SK-N-SH (cell line): ENCODE measurements around the gene IL13. TPM values are rescaled to one million over a fixed set of nuclear protein-coding genes. Genes with fewer than 3 reads are reported as not detected.

Experiments used
- CTCF ChIA-PET: fragments of 300-600, 350-600 bp; formaldehyde crosslinking; extraction: SDS; loops from one replicate; lab custom pipeline; 2021; lab: Yijun Ruan, JAX
- POLR2A ChIA-PET: fragments of 350-600 bp; sonication (Branson Sonifier 250); formaldehyde crosslinking; extraction: SDS; loops from one replicate; lab custom pipeline; 2020; ENCODE audit warnings: antibody characterized with exemption, inconsistent platforms; lab: Yijun Ruan, JAX
- DNase-seq: peaks from one replicate; pipeline ENCODE4 v3.0.0; 2012
- H2AFZ ChIP-seq: fragments of 200-600 bp; sonication (generic); 2 replicates; pipeline ENCODE4 v1.8.1; 2016; ENCODE audit warnings: antibody characterized with exemption, mild to moderate bottlenecking, low read depth
- H3F3A ChIP-seq: fragments of 200-600 bp; sonication (generic); replicated peaks from 2 replicates; pipeline ENCODE3; 2016; ENCODE audit warnings: antibody characterized with exemption, mild to moderate bottlenecking; ENCODE audit not compliant: insufficient read depth
- H3K27ac ChIP-seq, 2 experiments: fragments of 200-500 bp in 1 of 2; fragments of 200-600 bp in 1 of 2; sonication (Bioruptor generic) in 1 of 2; sonication (generic), shearing (Covaris generic) in 1 of 2; 2 replicates each; pipeline versions ENCODE4 v1.5.1 to v1.6.1; 2014 to 2016; ENCODE audit warnings: low read depth in 2 of 2, inconsistent platforms in 1 of 2, low read length in 1 of 2, mild to moderate bottlenecking in 1 of 2, mixed read lengths in 1 of 2
- H3K27me3 ChIP-seq: fragments of 200-600 bp; sonication (generic), shearing (Covaris generic); 2 replicates; pipeline ENCODE4 v1.6.1; 2016; ENCODE audit warnings: mixed run types; ENCODE audit not compliant: insufficient read depth
- H3K36me3 ChIP-seq, 2 experiments: fragments of 200-500 bp in 1 of 2; fragments of 200-600 bp in 1 of 2; sonication (Bioruptor generic) in 1 of 2; sonication (generic) in 1 of 2; replicated peaks in 1 of 2; 2 replicates each; pipeline versions ENCODE3 to v1.5.1; 2014 to 2016; ENCODE audit warnings: low read length in 1 of 2, mild to moderate bottlenecking in 1 of 2; ENCODE audit not compliant: insufficient read depth in 2 of 2, control insufficient read depth in 1 of 2
- H3K4me1 ChIP-seq, 2 experiments: fragments of 200-500 bp in 1 of 2; fragments of 200-600 bp in 1 of 2; sonication (Bioruptor generic) in 1 of 2; sonication (generic), shearing (Covaris generic) in 1 of 2; 2 replicates each; pipeline versions ENCODE4 v1.5.1 to v1.6.1; 2014 to 2016; ENCODE audit warnings: low read depth in 1 of 2, low read length in 1 of 2, mixed run types in 1 of 2; ENCODE audit not compliant: insufficient read depth in 2 of 2, control insufficient read depth in 1 of 2
- H3K4me2 ChIP-seq: fragments of 200-600 bp; sonication (generic), shearing (Covaris generic); 2 replicates; pipeline ENCODE4 v1.6.1; 2017; ENCODE audit warnings: mixed run types
- H3K4me3 ChIP-seq, 2 experiments: fragments of 200-500 bp in 1 of 2; fragments of 200-600 bp in 1 of 2; sonication (Bioruptor generic) in 1 of 2; sonication (generic), shearing (Covaris generic) in 1 of 2; 2 replicates each; pipeline versions ENCODE4 v1.5.1 to v1.8.1; 2014 to 2016; ENCODE audit warnings: low read depth in 2 of 2, inconsistent platforms in 1 of 2, low read length in 1 of 2, mild to moderate bottlenecking in 1 of 2, mixed read lengths in 1 of 2, moderate library complexity in 1 of 2
- H3K79me2 ChIP-seq: fragments of 200-600 bp; sonication (generic); 2 replicates; pipeline ENCODE4 v1.8.1; 2017; ENCODE audit warnings: mild to moderate bottlenecking; ENCODE audit not compliant: insufficient read depth
- H3K9ac ChIP-seq: fragments of 200-600 bp; sonication (generic); 2 replicates; pipeline ENCODE4 v1.6.1; 2017; ENCODE audit warnings: mixed run types
- H3K9me2 ChIP-seq: fragments of 200-600 bp; sonication (generic); 2 replicates; pipeline ENCODE4 v1.6.1; 2017; ENCODE audit warnings: mixed run types
- H3K9me3 ChIP-seq: fragments of 200-600 bp; sonication (generic); 2 replicates; pipeline ENCODE4 v1.6.1; 2017; ENCODE audit warnings: mixed run types, mild to moderate bottlenecking, moderate library complexity
- H4K20me1 ChIP-seq: fragments of 200-600 bp; sonication (generic); 2 replicates; pipeline ENCODE4 v1.6.1; 2017; ENCODE audit warnings: mild to moderate bottlenecking, mixed run types; ENCODE audit not compliant: insufficient read depth
- EP300 ChIP-seq, 2 experiments: IDR thresholded peaks; 2 replicates each; pipeline versions ENCODE4 v1.4.0 to v1.6.1; 2012; ENCODE audit warnings: borderline replicate concordance in 1 of 2, low read depth in 1 of 2, low read length in 1 of 2
- FOSL2 ChIP-seq: IDR thresholded peaks from 2 replicates; pipeline ENCODE4 v1.4.0; 2012; ENCODE audit warnings: low read depth, mild to moderate bottlenecking, moderate library complexity, borderline replicate concordance
- GABPA ChIP-seq: IDR thresholded peaks from 2 replicates; pipeline ENCODE4 v1.4.0; 2012; ENCODE audit warnings: low read depth, mild to moderate bottlenecking
- JUND ChIP-seq: IDR thresholded peaks from 2 replicates; pipeline ENCODE4 v1.4.0; 2012
- MEF2A ChIP-seq: IDR thresholded peaks from 2 replicates; pipeline ENCODE4 v1.4.0; 2012; ENCODE audit warnings: low read depth, borderline replicate concordance
- NFIC ChIP-seq: IDR thresholded peaks from 2 replicates; pipeline ENCODE4 v1.4.0; 2012; ENCODE audit warnings: borderline replicate concordance
- PBX3 ChIP-seq: IDR thresholded peaks from 2 replicates; pipeline ENCODE4; 2012
- RXRA ChIP-seq: IDR thresholded peaks from 2 replicates; pipeline ENCODE4 v1.4.0; 2012; ENCODE audit warnings: low read depth, mild to moderate bottlenecking, borderline replicate concordance
- ZBTB33 ChIP-seq: IDR thresholded peaks from 2 replicates; pipeline ENCODE4 v1.4.0; 2012; ENCODE audit warnings: low read depth, borderline replicate concordance
- WGBS: methylation state at CpG from one replicate; pipeline ENCODE4 v1.1.6; 2017; ENCODE audit warnings: low lambda C conversion rate; 5-methylcytosine and 5-hydroxymethylcytosine counted together
- polyA plus RNA-seq, 3 experiments: library from polyadenylated mRNA; depleted of rRNA; stranded (reverse); fragments of >200 nt; gene quantifications; 2 replicates each; pipeline ENCODE4 v1.2.3, GENCODE V29; 2012

The IL13 gene
- polyA plus RNA-seq, 1 of the 3 experiments (the other 2 are of a cell fraction) = 0.08 TPM

- Histone ChIP-seq H3K27ac (peak overlapping the region in 1 of 2 experiments; percentile 34; a peak in 3 of 4 replicates), H3K4me1 (no peaks in the 10 kb centered on the region; a peak in 2 of 4 replicates), H3K36me3 (peaks cover 46 to 75% of the 10 kb centered on the region in 2 experiments), H4K20me1 (no peaks in the 10 kb centered on the region), H3F3A (peaks cover 6% of the 10 kb centered on the region), H3K9me3 (no peaks in the 10 kb centered on the region), H3K9ac (no peak overlapping the region), H3K4me3 (no peak overlapping the region), H3K27me3 (no peaks in the 10 kb centered on the region), H3K79me2 (no peaks in the 10 kb centered on the region), H3K4me2 (no peak overlapping the region), H3K9me2 (no peaks in the 10 kb centered on the region), H2AFZ (no peak overlapping the region)
- WGBS = 86% methylated on average over 1 of the region's 1 CpG
- TF ChIP-seq RXRA (no peak), ZBTB33 (no peak), PBX3 (0 out of 2 replicates have a peak, but pooled peaks have one; percentile 15), EP300 (IDR thresholded peaks at IDR 0.05; ENCODE audit: borderline replicate concordance in 1 of 2, low read depth in 1 of 2, low read length in 1 of 2) (no peak), JUND (peak; percentile 37; the same call in 1 of the 2 replicates), FOSL2 (peak; percentile 31)
- DNase-seq = no peak
- ChIA-PET POLR2A (no interaction called here), CTCF (interaction anchor here (1.1 to 2.1 kb wide), 3 partner anchors 10 to 125 kb away, joined by 4 to 6 read pairs (median 5); no protein-coding TSS in a partner anchor)
Measured at GRCh38 chr5:132704875-132705274, 46.9 kb downstream of the IL13 start.

- H3K4me1 ChIP-seq = no peaks in the 10 kb centered on the region; a peak in 2 of 4 replicates
- H3K27me3 ChIP-seq = no peaks in the 10 kb centered on the region
- no peak overlapping the region for H3K27ac ChIP-seq
- no peak for TF ChIP-seq GABPA
- no peak for TF ChIP-seq NFIC
- TF ChIP-seq MEF2A = no peak
- H3K9me3 ChIP-seq = no peaks in the 10 kb centered on the region
- H3F3A ChIP-seq = peaks cover 10% of the 10 kb centered on the region
- ChIA-PET CTCF (no interaction called here), POLR2A (no interaction called here)
- no peak overlapping the region for H2AFZ ChIP-seq
- no peaks in the 10 kb centered on the region for H3K79me2 ChIP-seq
- DNase-seq = no peak
- no peak overlapping the region for H3K4me3 ChIP-seq
- H3K36me3 ChIP-seq = peaks cover 22 to 43% of the 10 kb centered on the region in 2 experiments
- no peak overlapping the region for H3K4me2 ChIP-seq
- H4K20me1 ChIP-seq = no peaks in the 10 kb centered on the region
- H3K9me2 ChIP-seq = no peaks in the 10 kb centered on the region
- H3K9ac ChIP-seq = no peak overlapping the region
Measured at GRCh38 chr5:132708645-132709044, 50.7 kb downstream of the IL13 start.

Other genes starting within 250 kb of the IL13 start
- gene IRF1, start 167.4 kb upstream of the IL13 start, polyA plus RNA-seq (2012; rRNA removed) = 13.8 and 15.2 TPM in 2 replicates
- gene IL5, start 114.7 kb upstream of the IL13 start, polyA plus RNA-seq (2012; rRNA removed) = not detected in 2 replicates
- gene RAD50, start 101.2 kb upstream of the IL13 start, polyA plus RNA-seq (2012; rRNA removed) = 20.0 and 25.7 TPM in 2 replicates
- not detected in 2 replicates for gene IL4, start 15.8 kb downstream of the IL13 start, polyA plus RNA-seq (2012; rRNA removed)
- gene KIF3A, start 79.4 kb downstream of the IL13 start, polyA plus RNA-seq (2012; rRNA removed) = 5.1 and 5.2 TPM in 2 replicates
- 0.05 and 0.34 TPM in 2 replicates for gene CCNI2, start 89.3 kb downstream of the IL13 start, polyA plus RNA-seq (2012; rRNA removed)
- gene SEPTIN8, start 119.1 kb downstream of the IL13 start, polyA plus RNA-seq (2012; rRNA removed) = 54.9 and 57.6 TPM in 2 replicates
- gene SOWAHA, start 155.1 kb downstream of the IL13 start, polyA plus RNA-seq (2012; rRNA removed) = 0.23 and 0.30 TPM in 2 replicates
- gene SHROOM1, start 172.5 kb downstream of the IL13 start, polyA plus RNA-seq (2012; rRNA removed) = 3.8 and 4.8 TPM in 2 replicates
- gene GDF9, start 208.3 kb downstream of the IL13 start, polyA plus RNA-seq (2012; rRNA removed) = 0.82 and 1.2 TPM in 2 replicates
- gene UQCRQ, start 208.5 kb downstream of the IL13 start, polyA plus RNA-seq (2012; rRNA removed) = 510 and 694 TPM in 2 replicates
- gene LEAP2, start 215.5 kb downstream of the IL13 start, polyA plus RNA-seq (2012; rRNA removed) = 0.63 and 0.64 TPM in 2 replicates